ENCODE data around the gene NLK.
A peak's percentile ranks its signal among the peaks of the same experiment; 100 is the strongest.
"Not testable (repeated sequence)": the region's sequence is repeated elsewhere in the genome, so short reads cannot be mapped to it uniquely, and the experiment has no call there.

NLK gene

DNA sequence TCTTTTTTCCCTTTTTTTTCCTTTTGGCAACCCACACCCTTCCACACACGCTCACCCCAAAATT lies at the start of gene NLK:
TSS of gene NLK (plus strand) at position 21 of the 64 bp plus-strand sequence. CDS start 197 bp downstream, outside the sequence.
- no peak for DNase-seq (ENCODE audit: low spot score)

GRCh38 chr17:27993161-27993695 lies 49.2 kb upstream of the NLK start:
- DNase-seq (ENCODE audit: low spot score), result no peak

GRCh38 chr17:27993723-27994310 lies 48.7 kb upstream of the NLK start:
- peak; percentile 5 for DNase-seq (ENCODE audit: low spot score)

- no peak for DNase-seq (ENCODE audit: low spot score)
Measured at GRCh38 chr17:27994586-27994985, 47.9 kb upstream of the NLK start.

GRCh38 chr17:27995554-27995953 lies 46.9 kb upstream of the NLK start:
- no peak for DNase-seq (ENCODE audit: low spot score)

GRCh38 chr17:27996202-27997043 lies 46.1 kb upstream of the NLK start:
- DNase-seq (ENCODE audit: low spot score), result no peak

DNA sequence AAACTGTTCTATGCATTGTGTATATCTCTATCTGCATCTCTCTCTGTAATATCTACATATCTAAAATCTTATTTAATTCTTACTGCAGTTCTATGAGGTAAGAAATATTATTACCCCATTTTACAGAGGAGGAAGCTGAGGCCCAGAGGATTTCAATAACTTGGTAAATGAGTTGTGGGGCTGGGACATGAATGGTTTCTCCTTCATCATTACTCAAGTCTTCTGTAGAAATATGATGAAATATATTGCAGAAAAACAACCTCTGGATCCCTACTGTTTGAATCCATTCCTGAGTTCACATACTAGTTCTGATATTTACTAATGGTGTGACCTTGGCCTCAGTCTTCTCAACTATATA lies 45.5 kb upstream of the NLK start:
- no peak for DNase-seq (ENCODE audit: low spot score)

DNA sequence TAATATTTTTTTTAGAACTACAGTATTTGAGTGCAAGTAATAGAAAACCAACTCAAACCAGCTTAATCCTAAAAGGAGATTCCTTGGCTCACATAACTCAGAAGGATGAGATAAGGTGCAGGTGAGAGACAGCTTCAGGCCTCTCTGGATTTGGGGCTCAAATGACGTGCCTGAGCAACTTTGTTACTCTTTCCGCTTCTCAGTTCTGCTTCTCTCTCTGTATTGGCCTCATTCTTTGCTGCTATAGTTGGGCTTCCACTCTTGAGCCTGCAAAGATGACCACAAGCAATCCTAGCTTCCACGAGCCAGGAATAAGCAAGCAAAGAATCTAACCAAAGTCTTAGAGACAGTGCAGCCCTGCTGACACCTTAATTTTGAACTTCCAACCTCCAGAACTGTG lies 45.0 kb upstream of the NLK start:
- DNase-seq (ENCODE audit: low spot score), result no peak

GRCh38 chr17:28001149-28001548 lies 41.3 kb upstream of the NLK start:
- peak; percentile 62 for DNase-seq (ENCODE audit: low spot score)

DNA sequence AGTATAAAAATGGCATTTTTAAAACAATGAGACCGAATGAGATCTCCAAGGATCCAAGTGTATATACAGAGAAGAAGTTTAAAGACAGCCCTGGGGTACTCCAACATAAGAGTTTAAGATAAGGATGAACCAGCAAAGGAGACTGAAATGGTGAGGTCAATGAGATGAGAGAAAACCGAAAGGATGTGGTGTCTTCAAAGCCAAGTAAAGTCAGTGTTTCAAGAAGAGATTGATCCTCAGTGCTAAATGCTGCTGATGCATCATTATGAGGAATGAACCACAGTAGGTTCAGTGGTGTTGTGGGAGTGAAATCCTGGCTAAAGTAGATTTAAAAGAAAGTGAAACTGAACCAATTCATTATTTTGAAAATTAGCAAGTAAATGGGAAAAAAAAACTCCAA lies 38.1 kb upstream of the NLK start:
- DNase-seq (ENCODE audit: low spot score), result no peak

- not testable (repeated sequence) for DNase-seq (ENCODE audit: low spot score)
Measured at GRCh38 chr17:28007925-28008324, 34.6 kb upstream of the NLK start.

GRCh38 chr17:28008513-28008912 lies 34.0 kb upstream of the NLK start:
- peak; percentile 73 for DNase-seq (ENCODE audit: low spot score)

- DNase-seq (ENCODE audit: low spot score), result no peak
Measured at GRCh38 chr17:28010406-28010805, 32.1 kb upstream of the NLK start.

GRCh38 chr17:28018439-28019070 lies 23.9 kb upstream of the NLK start:
- DNase-seq (ENCODE audit: low spot score), result peak; percentile 40

GRCh38 chr17:28020515-28020914 lies 22.0 kb upstream of the NLK start:
- DNase-seq (ENCODE audit: low spot score), result no peak

DNA sequence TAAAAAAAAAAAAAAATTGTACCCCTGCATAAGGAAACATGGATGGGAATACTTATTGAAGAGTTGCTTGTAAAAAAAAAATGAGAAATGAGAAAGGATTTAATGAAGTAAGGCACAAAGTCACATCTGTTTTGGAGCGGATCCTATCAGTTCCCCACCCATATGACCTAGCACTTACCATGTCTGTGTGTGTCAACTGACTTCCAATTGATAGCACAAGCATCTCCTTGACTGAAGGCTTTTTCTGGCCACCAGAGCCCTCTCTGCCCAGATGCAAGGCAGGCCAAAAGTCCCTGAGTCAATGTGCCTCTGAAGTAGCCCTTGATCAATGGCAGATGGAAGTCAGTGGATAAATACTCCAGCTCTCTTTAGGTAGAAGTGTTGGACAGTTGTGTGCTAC lies 13.4 kb upstream of the NLK start:
- DNase-seq (ENCODE audit: low spot score), result no peak

- DNase-seq (ENCODE audit: low spot score), result no peak
Measured at GRCh38 chr17:28030386-28030785, 12.1 kb upstream of the NLK start.

- no peak for DNase-seq (ENCODE audit: low spot score)
Measured at GRCh38 chr17:28031174-28031573, 11.3 kb upstream of the NLK start.

DNA sequence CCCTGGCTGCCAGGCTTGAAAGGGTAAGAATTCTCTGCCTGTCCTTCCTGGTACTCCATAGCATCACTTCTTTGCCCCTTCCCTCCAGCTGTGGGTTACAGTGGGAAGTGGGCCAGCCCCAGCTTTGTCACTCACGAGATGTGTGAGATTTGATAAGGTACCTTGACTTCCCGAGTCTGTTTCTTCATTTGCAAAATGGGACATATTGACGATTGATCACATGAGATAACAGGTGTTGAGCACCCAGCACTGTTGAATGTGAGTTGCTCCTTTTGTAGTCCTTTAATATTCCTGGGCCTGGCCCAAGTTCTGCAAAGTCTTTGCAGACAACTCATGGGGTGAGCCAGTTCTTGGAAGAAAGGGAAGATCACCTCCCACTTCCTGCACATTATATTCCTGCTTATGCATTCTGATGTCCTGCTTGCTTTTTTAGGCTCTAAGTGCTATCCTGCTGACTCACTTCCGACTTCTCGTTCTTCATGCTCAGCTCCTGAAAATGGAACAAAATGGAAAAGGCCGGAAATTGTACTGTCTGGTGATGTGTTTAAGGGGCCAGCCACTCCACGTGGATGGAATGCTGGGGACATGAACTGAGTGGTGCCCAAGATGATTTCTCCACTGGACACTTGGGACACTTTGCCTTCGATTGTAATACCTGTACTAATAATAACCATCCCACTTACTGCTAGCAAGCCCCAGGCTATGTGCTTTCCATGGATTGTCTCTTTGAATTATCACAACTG lies 8.3 kb upstream of the NLK start:
- peak; percentile 91 for DNase-seq (ENCODE audit: low spot score)

- not testable (repeated sequence) for DNase-seq (ENCODE audit: low spot score)
Measured at GRCh38 chr17:28035452-28035851, 7.0 kb upstream of the NLK start.

DNA sequence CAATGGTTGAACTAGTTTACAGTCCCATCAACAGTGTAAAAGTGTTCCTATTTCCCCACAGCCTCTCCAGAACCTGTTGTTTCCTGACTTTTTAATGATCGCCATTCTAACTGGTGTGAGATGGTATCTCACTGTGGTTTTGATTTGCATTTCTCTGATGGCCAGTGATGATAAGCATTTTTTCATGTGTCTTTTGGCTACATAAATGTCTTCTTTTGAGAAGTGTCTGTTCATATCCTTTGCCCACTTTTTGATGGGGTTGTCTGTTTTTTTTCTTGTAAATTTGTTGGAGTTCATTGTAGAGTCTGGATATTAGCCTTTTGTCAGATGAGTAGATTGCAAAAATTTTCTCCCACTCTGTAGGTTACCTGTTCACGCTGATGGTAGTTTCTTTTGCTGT lies 6.6 kb upstream of the NLK start:
- DNase-seq (ENCODE audit: low spot score), result not testable (repeated sequence)

DNA sequence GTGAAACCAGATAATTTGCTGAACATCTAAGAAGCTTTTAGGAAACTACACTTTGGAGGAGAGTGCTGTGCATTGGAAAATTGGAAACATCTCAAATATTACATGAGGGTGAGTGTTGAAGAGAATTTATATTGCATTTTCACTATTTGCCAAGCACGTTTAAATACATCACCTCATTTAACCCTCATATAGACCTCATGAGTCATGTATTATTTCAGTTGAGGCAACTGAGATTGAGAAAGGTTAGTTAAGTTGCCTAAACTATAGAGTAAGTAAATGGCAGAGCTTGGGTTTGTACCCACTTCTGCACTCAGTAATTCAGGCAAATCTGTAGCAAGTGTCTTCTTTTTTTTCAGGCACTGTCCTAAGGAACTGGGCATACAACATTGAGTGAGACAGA lies 3.7 kb upstream of the NLK start:
- DNase-seq (ENCODE audit: low spot score), result no peak

- DNase-seq (ENCODE audit: low spot score), result no peak
Measured at GRCh38 chr17:28039251-28039650, 3.2 kb upstream of the NLK start.
